ENCODE data around the gene MAPKAPK3. TPM values are rescaled to one million over a fixed set of nuclear protein-coding genes. Genes with fewer than 3 reads are reported as not detected.

MAPKAPK3 gene
- total and polyA plus RNA-seq, 2 of the 8 experiments (the other 6 are each of a cell fraction or from before 2014, with no cell fraction given) = 65.4 to 99.8 TPM

DNA sequence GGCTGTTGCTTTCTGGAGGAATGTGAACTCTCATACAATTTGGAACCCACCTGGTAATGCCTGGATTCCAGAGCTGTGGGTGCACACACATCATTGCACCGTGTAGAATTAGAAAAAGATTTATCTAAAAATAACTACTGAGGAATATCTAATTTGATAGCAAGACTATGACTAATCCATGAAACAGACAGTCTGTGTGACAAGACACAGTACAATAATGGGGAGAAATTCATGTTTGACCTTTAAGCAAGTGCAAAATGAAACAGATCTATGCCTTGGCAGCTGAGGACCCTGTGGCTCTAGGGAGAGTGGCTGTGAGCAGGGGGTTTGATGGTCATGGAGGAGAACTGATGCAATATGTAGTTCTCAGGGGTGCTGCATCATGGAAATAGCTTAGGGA is 49.9 kb downstream of the MAPKAPK3 start (continued):
- TF ChIP-seq, protein P1, sequence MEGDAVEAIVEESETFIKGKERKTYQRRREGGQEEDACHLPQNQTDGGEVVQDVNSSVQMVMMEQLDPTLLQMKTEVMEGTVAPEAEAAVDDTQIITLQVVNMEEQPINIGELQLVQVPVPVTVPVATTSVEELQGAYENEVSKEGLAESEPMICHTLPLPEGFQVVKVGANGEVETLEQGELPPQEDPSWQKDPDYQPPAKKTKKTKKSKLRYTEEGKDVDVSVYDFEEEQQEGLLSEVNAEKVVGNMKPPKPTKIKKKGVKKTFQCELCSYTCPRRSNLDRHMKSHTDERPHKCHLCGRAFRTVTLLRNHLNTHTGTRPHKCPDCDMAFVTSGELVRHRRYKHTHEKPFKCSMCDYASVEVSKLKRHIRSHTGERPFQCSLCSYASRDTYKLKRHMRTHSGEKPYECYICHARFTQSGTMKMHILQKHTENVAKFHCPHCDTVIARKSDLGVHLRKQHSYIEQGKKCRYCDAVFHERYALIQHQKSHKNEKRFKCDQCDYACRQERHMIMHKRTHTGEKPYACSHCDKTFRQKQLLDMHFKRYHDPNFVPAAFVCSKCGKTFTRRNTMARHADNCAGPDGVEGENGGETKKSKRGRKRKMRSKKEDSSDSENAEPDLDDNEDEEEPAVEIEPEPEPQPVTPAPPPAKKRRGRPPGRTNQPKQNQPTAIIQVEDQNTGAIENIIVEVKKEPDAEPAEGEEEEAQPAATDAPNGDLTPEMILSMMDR (IDR thresholded peaks at IDR 0.05; ENCODE audit: control extremely low read depth in 1 of 3, insufficient read depth in 1 of 3, low read depth in 1 of 3, low read length in 3 of 3) = no peak
- no peak for TF ChIP-seq RNF2 (IDR thresholded peaks at IDR 0.05; ENCODE audit: borderline replicate concordance, low read depth, low read length, missing control alignments, poor library complexity, severe bottlenecking)
